Nephron (organoid): ENCODE results near the gene SRPK3.

ENCODE experiments used
- H3K27ac Mint-ChIP-seq, 3 experiments: 2 replicates each; pipeline ENCODE4 v1.8.0; 2020; ENCODE audit warnings: mixed read lengths in 3 of 3, mild to moderate bottlenecking in 2 of 3, moderate library complexity in 1 of 3
- H3K27me3 Mint-ChIP-seq: 2 replicates; pipeline ENCODE4 v1.8.0; 2021; ENCODE audit warnings: low read depth, mild to moderate bottlenecking, moderate library complexity, mixed read lengths
- H3K36me3 Mint-ChIP-seq: 2 replicates; pipeline ENCODE4 v1.8.0; 2020; ENCODE audit warnings: low read depth, mixed read lengths
- H3K4me1 Mint-ChIP-seq: 2 replicates; pipeline ENCODE4 v1.8.0; 2020; ENCODE audit warnings: mixed read lengths
- H3K4me3 Mint-ChIP-seq, 3 experiments: 2 replicates each; pipeline ENCODE4 v1.8.0; 2020; ENCODE audit warnings: mild to moderate bottlenecking in 3 of 3, mixed read lengths in 3 of 3, moderate library complexity in 2 of 3
- H3K9me3 Mint-ChIP-seq: 2 replicates; pipeline ENCODE4 v1.8.0; 2020; ENCODE audit warnings: mixed read lengths
- CTCF ChIP-seq, 3 experiments: fragments of 200-600 bp; sonication (generic); IDR thresholded peaks; one replicate each; pipeline ENCODE4 v1.5.0; 2021; ENCODE audit warnings: antibody characterized with exemption in 3 of 3; ENCODE audit not compliant: unreplicated experiment in 3 of 3

SRPK3 gene

DNA sequence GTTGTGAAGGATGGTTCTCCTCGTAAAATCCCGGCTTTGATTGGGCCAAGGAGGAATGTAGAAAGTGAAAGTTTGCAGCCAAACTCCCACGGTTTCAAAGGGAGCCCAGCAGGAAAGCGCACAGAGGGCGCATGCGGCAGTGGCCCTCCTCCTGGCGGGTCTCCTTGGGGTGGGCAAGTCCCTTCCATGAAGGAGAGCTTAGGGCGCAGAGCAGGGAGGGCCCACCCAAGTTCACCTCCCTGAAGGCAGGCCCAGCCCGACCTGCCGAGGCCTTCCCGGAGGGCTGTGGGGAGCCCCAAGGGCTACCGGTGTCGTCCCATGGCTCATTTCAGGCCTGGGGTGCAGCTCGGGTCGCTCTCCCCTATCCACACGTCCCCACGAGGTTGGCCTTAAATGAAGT, 47.5 kb downstream of the SRPK3 start:
- peaks cover 19% of the 10 kb centered on the region for H3K9me3 Mint-ChIP-seq
- peak overlapping the region; percentile 77 to 81 (median 79) for H3K4me3 Mint-ChIP-seq

GRCh38 chrX:153828723-153829548, 48.1 kb downstream of the SRPK3 start:
- H3K4me3 Mint-ChIP-seq: peak overlapping the region; percentile 77 to 81 (median 79)
- no peaks in the 10 kb centered on the region for H3K4me1 Mint-ChIP-seq
- peaks cover 50% of the 10 kb centered on the region for H3K27me3 Mint-ChIP-seq
- peaks cover 7% of the 10 kb centered on the region for H3K36me3 Mint-ChIP-seq
- H3K9me3 Mint-ChIP-seq: peaks cover 19% of the 10 kb centered on the region
- TF ChIP-seq CTCF (IDR thresholded peaks at IDR 0.05; ENCODE audit: unreplicated experiment in 3 of 3): no peak
- no peak overlapping the region for H3K27ac Mint-ChIP-seq

More for the DNA sequence above, 47.5 kb downstream of the SRPK3 start:
- no peak overlapping the region for H3K27ac Mint-ChIP-seq
- peaks cover 55% of the 10 kb centered on the region for H3K27me3 Mint-ChIP-seq
- H3K36me3 Mint-ChIP-seq: peaks cover 7% of the 10 kb centered on the region
- H3K4me1 Mint-ChIP-seq: no peaks in the 10 kb centered on the region
- no peak for TF ChIP-seq CTCF (IDR thresholded peaks at IDR 0.05; ENCODE audit: unreplicated experiment in 3 of 3)

GRCh38 chrX:153829549-153829798, 48.6 kb downstream of the SRPK3 start:
- H3K27me3 Mint-ChIP-seq: peaks cover 50% of the 10 kb centered on the region
- TF ChIP-seq CTCF (IDR thresholded peaks at IDR 0.05; ENCODE audit: unreplicated experiment in 3 of 3): no peak
- H3K4me3 Mint-ChIP-seq: peak overlapping the region; percentile 67 to 80 (median 77)
- H3K27ac Mint-ChIP-seq: no peak overlapping the region
- H3K4me1 Mint-ChIP-seq: no peaks in the 10 kb centered on the region
- H3K36me3 Mint-ChIP-seq: peaks cover 7% of the 10 kb centered on the region
- peaks cover 19% of the 10 kb centered on the region for H3K9me3 Mint-ChIP-seq

DNA sequence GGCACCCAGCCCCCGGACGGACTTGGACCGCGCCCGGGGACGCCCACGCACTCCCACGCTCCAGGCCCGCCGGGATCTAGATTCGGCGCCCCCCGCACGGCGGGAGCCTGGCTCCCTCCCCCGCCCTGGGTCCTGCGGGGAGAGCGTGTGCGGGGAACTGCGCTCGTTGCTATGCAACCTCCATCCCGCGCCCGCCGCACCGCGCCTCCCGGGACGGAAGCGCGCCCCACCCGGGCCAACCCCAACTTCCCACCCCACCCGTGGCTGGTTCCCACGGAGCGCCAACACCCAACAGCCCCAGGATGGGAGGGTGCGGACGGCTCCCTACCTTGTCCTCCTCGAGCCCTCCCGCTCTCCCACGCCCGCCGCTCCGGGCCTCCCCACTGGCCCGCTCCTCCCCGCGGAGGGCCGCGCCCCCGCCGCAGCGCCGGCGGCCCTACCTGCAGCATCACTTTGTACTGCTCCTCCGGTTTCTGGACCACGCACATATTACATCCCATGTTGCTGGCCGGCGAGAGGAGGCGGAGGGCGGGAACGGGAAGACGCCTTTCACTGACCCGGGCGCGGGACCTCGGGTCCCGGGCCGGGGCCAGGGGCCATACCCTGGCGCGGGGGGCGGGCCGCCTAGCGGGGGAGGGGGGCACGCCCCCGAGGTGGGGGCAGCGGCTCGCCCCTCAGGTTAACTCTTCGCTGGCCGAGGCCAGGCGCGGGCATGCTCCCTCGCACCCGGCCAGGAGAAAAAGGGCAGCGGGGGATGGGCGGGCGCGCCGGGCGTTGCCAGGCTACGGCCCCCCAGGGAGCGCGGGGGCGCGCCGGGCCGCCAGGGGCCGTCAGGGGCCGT, 49.2 kb downstream of the SRPK3 start, which contains the start of gene PDZD4:
TSS of gene PDZD4 (minus strand) at position 746 of the 841 bp plus-strand sequence. CDS start at position 500, 246 bp downstream.
- Mint-ChIP-seq H3K27me3 (peaks cover 53% of the 10 kb centered on the region), H3K4me1 (no peaks in the 10 kb centered on the region), H3K4me3 (peak within 1 kb of the TSS; percentile 76 to 80 (median 77)), H3K9me3 (peaks cover 22% of the 10 kb centered on the region), H3K27ac (no peak within 1 kb of the TSS), H3K36me3 (peaks cover 7% of the 10 kb centered on the region)
- no peak for TF ChIP-seq CTCF (IDR thresholded peaks at IDR 0.05; ENCODE audit: unreplicated experiment in 3 of 3)

GRCh38 chrX:153830640-153831428, 50.0 kb downstream of the SRPK3 start:
- Mint-ChIP-seq H3K9me3 (peaks cover 25% of the 10 kb centered on the region), H3K4me3 (peak overlapping the region; percentile 70 to 76 (median 75)), H3K4me1 (no peaks in the 10 kb centered on the region), H3K27me3 (peaks cover 53% of the 10 kb centered on the region), H3K36me3 (peaks cover 7% of the 10 kb centered on the region), H3K27ac (no peak overlapping the region)
- no peak for TF ChIP-seq CTCF (IDR thresholded peaks at IDR 0.05; ENCODE audit: unreplicated experiment in 3 of 3)
